SW480 (cell line): ENCODE data around the gene EXTL2.
A peak's percentile ranks its signal among the peaks of the same experiment; 100 is the strongest.
"Not testable (repeated sequence)": the region's sequence is repeated elsewhere in the genome, so short reads cannot be mapped to it uniquely, and the experiment has no call there.

Experiments used
- DNase-seq: peaks from one replicate; pipeline ENCODE4 v3.0.0-alpha.2; 2016; ENCODE audit warnings: low spot score

EXTL2 gene, protein sequence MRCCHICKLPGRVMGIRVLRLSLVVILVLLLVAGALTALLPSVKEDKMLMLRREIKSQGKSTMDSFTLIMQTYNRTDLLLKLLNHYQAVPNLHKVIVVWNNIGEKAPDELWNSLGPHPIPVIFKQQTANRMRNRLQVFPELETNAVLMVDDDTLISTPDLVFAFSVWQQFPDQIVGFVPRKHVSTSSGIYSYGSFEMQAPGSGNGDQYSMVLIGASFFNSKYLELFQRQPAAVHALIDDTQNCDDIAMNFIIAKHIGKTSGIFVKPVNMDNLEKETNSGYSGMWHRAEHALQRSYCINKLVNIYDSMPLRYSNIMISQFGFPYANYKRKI

DNA sequence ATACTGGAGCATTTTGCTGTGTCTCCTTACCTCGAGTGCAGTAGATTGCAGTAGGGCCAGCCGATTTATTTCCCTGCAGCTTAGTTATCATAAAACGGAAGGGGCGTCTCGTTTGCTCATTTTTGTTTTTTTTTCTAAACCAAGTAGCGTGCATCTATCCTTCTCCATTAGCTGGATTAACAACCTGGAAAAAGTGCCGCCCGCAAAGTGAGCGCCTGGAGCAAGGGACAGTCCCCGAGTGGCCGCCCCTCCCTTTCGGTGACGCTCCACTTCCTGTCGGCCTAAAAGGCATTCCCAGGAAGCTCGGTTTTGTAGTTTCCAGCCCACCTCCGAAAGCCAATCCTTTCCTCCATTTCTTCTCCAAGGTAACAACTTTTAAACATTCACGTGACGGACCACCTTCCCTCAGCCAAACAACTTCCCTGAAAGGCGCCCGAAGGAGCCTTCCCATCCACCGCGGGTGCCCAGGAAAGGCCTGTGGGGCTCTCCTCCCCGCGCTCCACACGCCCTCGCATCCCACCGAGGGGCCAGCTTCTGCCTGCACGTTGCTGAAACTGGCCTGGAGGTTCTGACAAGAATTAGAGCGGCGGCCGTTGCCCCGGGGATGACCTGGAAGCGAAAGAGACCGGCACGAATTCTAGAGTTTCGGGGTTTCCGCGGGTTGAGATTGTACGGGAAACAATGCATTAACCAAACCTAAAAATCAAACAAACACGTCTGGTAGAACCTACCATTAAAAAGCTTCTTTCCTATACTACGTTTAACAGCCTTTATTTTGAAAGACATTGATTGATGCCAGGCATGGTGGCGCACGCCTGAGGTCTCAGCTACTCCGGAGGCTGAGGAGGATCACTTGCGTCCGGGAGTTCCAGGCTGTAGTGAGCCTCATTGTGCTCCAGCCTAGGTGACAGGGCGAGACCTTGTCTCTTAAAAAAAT lies at the start of gene EXTL2:
Gene EXTL2 (minus strand): TSS at position 240 of the 937 bp plus-strand sequence. CDS start 6,085 bp downstream, outside the sequence.
- DNase-seq = peak; percentile 94

DNA sequence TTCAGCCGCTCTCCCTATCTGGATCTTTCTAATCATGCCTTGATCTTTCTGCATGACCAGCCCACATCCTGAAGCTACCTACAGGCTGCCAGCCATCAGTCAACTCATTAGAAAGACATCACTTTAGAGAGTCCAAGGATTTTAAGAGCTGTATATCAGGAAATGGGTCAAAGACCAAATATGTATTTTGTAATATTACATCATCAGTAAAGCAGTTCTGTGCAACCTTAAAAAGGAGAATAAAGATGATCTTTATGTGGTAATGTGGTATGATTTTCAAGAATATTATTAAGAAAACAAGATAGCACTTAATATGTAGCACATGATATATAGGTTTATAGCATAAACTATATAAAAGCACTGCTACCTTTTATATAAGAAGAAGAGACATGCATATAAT lies 48.9 kb upstream of the EXTL2 start:
- no peak for DNase-seq

DNA sequence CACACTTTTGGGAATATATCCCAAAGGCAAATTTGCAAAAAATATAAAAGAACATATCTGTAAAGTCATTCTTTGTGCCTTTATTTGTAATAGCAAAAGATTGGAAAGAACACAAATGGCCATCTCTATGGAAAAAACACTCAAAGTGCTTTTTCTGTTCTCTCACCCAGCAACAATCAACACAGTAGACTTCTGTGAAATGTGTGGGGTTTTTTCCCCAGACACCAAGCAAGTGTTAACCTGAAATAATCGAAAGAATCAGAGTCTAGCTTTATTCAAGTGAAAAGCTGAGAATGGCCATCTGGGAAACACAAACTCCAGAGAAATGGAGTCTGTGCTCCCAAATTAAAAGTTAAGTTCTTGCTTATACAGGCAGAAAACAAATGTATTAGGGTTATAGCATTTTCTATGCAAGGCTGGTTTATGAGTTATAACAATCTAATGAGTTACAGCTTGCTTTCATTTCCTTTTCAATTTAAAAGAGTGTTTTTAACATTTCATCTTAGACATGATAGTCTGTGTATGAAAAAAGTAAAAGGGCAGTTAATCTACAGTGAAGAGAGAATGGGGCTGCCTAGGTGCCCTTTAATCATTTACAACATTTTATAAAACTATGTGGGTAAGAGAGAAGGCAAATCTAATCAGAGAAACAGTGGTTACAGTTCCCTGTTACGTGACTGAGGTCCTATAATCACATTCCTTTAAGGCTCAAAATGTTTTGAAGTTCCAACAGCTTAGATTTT lies 47.8 kb upstream of the EXTL2 start:
- DNase-seq = no peak

DNA sequence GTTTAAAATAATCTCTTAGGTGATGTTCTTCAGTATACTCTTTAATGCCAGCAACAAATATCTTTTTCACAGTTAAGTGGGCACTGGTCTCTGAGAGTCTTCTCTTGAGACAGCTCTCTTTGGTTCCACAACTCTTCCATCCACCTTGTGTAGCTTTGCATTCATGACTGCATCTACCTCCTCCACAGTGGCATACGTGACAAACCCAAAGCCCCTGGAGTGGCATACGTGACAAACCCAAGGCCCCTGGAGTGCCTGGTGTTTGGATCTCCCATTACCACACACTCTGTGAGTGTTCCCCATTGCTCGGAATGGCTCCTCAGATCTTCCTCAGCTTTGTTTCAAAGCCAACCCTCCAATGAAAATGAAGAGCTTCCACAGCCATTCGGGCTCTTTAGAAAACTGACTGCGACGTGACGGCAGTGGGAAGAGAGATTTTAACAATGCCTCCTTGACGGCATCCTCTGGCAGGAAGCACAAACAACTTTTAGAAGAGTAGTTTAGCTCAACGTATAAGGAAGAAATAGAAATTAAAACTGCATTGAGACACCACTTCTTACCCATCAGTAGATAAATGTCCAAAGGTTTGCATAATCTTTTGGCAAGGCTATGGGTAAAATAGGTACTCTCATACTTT lies 47.1 kb upstream of the EXTL2 start:
- no peak for DNase-seq

DNA sequence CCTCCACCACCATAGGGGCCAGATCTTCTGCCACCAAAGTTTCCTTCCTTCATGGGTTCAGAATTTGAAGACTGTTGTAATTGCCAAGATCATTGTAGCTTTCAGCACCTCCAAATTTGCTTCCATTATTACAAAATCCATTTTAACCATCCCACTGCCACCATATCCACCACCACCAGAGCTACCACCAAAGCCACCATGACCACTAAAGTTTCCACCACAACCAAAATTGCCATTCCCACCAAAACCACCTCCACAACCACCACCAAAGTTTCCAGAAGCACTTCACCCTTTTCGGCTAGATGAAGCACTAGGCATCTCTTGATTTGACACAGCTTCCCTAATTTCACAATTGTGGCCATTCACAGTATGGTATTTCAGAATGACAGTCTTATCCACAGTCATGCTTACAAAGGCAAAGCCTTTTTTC lies 46.5 kb upstream of the EXTL2 start:
- DNase-seq = no peak

DNA sequence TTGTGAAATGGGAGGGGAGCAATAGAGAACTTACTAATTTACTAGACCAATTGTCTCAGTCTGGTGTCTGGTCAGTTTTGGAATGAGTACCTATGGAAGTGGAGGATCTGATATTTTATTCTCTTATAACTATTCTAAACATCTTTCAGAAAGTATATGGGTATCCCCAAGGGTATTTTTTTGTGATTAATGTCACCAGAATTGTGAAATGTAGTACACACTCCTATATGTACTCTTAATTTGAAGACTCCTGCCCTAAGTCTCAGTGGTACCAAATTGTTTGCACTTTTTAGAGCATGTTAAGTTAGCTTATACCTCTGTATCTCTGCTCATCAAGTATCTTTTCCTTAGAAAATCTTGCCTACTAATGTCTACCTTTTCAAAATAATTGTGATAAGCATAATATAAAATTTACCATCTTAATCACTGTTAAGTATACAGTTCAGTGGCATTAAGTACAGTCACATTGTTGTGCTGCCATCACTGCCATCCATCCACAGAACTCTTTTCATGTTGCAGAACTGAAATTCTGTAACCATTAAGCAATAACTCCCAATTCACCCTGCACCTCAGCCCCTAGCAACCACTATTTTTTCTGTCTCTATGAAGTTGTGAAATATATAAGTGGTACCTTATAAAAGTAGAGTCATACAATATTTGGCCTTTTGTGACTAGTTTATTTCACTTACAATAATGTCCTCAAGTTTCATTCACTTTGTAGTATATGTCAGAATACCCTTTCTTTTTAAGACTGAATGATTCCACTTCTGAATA lies 41.7 kb upstream of the EXTL2 start:
- DNase-seq = no peak

DNA sequence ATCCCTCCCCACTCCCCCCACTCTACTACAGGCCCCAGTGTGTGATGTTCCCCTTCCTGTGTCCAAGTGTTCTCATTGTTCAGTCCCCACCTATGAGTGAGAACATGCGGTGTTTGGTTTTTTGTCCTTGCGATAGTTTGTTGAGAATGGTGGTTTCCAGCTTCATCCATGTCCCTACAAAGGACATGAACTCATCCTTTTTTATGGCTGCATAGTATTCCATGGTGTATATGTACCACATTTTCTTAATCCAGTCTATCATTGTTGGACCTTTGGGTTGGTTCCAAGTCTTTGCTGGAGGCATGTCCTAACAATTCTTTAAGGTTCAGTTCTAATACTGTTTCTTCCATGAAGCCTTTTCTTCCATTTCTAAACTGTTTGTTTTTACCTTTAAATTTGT lies 38.9 kb upstream of the EXTL2 start:
- not testable (repeated sequence) for DNase-seq

DNA sequence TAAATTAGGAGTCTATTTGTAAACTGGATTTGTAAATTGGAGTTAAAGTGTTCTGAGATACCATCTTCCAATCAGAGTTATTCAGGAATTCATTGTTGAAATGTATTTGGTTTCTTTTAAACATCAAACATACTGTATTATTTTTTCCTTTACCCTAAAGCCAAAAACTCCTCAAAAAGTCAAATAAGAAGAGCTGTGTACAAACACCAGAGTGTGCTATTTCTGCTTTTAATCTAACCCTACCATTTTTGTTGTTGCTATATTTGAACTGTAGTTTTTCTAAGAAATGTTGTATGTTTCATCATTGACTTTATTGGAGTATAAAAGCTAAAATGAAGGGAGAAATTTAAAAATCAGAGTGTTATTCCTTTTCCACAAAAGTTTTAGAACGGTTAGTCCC lies 37.1 kb upstream of the EXTL2 start:
- no peak for DNase-seq

DNA sequence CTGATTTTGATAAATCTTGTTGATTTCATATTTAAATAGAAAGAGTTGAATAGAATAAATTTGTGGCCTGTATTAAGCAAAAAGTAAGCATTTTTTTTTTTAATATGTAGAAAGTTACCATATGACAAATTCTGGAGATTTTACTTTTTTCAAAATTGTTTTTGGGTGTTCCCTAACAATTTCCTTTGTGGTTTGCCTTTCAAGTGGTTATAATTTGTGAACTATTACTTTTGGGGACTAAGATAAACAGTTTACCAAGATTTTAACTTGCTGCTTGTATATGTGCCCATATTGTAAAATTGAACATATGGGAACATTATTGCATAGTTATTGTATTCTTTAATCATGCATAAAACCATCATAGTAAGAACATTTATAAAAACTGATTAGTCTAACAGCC lies 35.9 kb upstream of the EXTL2 start:
- DNase-seq = no peak

DNA sequence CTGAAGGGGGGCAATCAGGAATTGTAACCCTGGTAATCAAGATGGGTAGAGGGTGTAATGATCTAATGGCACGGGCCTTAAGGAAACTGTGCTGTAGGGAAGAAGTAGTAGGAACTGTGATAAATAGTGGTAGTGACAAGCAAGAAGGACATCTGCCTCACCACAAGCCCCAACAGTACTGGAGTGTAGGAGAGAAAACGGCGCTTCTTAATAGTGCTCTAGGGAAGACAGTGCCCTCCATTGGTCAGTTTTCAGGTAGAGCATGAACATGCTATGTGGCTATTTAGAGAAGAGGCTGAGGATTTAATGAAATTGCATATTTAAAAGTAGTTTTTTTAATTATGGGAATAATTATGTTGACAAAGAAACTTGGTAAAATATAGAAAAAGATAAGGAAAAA lies 33.5 kb upstream of the EXTL2 start:
- peak; percentile 5 for DNase-seq

DNA sequence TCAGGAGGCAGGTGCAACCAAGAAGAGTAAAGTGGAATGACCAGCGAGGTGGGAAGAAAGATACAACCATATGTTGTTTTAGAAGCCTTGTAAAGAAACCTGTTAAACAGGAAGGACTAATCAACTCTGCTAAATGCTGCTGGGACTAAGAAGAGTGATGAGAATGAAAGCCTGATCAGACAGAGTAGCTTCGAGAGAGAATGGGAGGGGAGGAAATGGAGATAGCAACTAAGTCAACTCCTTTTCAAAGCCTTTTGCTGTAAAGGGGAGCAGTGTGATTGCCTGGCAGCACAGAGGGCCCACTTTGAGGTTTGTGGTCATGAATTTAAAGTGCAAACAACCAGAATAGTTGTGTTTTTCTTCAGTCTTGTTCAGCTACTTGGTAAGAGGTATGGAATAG lies 32.6 kb upstream of the EXTL2 start:
- no peak for DNase-seq

DNA sequence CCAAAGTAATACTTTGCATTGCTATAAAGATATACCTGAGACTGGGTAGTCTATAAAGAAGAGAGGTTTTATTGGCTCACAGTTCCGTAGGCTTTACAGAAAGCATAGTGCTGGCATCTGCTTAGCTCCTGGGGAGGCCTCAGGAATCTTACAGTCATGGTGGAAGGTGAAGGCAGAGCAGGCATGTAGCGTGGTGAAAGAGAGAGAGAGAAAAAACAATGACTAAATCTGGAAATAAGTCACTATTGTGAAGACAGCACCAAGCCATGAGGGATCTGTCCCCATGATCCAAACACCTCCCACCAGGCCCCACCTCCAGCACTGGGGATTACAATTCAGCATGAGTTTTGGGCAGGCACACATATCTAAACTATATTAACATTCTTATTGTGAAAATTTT lies 31.6 kb upstream of the EXTL2 start:
- no peak for DNase-seq

DNA sequence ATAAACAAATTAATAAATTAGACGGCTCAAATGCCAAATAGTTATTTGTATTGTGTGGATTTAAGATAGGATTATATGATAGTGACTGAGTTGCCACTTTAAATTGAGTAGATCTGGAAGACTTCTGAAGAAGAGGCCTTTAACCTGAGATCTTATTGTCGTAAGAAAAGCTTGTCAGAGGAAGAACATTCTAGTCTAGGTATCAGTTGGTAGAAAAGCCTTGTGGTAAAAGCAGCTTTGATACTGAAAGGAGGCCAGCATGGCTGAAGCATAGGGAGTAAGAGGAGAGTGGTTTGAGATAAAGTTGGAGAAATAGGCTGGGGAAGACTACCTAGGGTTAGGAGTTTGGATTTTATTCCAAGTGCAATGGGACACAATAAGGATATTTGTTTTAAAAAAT lies 30.3 kb upstream of the EXTL2 start:
- DNase-seq = no peak

DNA sequence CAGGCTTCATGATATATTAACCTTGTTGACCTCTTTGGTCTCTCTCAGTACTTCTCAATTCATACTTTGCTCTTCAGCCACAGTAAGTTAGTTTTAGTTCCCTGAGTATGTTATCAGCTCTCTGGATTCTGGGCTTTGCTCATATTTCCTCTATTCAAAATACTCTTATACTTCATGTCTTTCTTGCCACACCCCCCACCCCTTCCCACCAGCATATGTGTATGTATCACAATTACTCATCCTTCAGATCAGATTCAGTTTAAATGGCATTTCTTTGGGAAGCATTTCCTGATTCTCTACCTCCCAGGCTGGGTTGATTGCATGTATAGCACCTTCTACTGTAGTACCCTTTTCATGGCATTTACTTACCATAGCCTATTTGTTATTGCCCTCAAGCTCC lies 29.6 kb upstream of the EXTL2 start:
- no peak for DNase-seq

DNA sequence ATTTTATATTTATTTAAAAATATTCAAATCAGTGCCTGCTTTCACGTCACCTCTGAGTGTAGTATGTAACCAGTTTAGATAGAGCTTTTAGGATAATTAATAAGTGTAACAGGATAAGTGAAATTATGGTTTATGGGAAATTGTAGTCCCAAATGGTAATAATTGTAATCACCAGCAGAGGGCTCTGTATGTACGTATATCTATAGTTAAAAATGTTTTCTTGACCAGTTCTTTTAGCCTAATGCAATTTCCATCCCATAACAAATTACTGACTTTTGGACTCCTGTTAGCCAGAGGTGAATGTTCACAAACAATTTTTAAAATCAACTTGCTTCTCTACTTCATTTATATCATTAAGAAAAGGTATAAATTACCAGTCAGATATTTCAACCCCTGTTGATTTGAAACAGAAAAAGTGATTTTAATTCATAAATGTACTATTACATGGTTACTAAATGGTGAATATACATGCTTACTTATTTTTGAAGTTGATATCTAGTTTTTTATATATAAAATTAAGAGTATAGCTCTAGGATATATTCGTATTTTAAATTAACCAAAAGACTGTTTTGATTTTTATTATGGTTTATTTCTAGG lies 26.6 kb upstream of the EXTL2 start:
- DNase-seq = peak; percentile 46

DNA sequence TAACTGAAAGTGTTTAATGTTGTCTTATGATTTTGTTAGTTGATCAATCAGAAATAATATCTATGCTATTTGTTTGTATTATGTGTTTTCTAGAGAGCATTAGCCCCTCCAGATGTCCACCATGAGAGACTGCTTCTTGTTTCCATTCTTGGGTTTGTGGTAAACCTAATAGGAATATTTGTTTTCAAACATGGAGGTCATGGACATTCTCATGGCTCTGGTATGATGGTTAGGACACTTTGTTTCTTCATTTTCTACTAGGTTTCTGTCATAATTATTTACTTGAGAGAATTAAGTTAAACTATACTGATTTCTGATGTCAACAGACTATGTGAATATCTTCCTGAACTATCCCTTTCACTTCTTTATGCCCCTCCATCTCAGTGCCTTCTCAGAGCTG lies 17.4 kb upstream of the EXTL2 start:
- DNase-seq = no peak

DNA sequence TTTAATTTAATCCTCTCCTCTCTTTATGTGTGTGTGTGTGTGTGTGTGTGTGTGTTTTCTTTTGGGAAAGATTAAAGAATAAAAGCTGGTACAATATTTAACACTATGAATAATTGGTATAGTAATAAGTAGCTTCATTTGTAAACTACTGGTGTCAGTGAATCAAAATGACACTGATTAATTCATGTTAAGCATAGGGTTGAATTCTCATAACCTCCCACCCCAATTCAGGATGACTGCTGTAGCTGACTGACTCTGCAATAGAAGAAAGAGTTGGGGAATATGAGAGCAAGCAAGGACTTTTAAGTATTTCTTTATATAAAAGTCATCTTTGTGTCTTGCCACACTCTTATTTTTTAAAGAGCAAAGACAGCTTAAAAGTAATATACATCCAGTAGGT lies 14.4 kb upstream of the EXTL2 start:
- no peak for DNase-seq

DNA sequence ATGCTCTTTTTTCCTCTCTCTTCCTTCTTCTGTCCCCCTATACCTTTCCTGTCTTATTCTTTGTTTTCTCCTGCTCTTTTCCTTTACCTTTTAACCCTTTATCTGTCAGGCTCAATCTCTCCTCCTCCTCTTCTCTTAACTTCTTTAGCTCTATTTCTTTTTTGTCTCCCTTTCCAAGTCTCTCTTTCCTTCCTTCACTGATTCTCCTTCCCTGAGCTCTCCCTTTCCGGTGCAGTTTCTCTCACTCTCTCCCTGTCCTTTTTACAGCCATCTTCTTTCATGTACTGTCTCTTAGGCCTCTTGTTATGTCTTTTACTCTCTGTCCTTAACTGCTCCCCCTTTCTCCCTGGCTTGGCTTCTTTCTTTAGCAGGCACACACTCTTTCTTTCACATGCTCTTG lies 13.2 kb upstream of the EXTL2 start:
- no peak for DNase-seq

DNA sequence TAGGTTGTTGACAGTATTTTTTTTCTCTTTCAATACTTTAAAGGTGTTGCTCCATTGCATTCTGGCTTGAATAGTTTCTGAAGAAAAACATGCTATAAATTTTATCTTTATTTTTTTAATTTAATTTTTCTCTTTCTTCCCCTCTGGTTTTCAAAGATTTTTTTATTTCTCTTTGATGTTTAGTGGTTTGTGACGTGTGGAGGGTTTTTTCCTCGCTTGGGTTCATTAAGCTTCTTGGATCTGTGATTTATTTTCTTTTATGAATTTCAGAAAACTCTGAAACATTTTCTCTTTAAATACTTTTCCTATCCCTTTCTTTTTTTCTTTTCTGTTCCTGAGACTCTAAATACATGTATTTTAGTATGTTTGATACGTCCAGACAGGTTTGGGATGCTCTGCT lies 10.5 kb upstream of the EXTL2 start:
- no peak for DNase-seq

DNA sequence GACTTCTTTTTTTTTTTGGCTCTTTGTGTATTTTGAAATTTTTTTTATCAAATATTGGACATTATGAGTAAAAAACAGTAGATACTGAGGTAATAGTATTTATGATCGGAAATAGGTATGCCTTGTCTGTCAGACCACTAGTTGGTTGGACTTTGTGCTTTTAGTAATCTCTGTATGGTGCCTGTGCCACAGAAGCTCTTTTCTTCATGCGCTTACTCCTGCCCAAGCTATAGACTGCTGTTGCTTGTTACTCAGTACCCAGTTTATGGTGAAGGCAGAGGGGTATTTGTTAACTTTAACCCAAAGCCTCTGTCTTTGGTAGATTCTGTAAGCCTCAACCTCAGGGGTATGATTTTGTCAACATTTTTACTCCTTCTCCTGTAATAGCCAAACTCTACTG lies 9.9 kb upstream of the EXTL2 start:
- no peak for DNase-seq

DNA sequence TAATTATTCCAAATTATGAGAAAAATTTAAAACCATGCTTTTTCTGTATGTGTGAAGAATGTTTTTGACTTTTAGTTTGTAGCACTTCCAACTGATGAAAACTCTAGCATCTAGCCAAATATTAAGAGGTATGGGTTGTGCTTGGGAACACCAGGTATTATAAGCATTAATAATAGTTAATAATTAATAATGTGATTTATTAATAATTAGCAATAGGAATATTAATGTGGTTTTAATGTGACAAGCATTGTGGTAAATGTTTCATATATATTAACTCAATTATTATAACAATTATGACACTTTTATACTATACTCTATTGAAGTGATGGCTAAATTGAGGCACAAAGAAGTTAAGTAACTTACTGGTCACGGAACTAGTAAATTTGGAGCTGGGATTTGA lies 9.1 kb upstream of the EXTL2 start:
- no peak for DNase-seq
